HL-60 (cell line): ENCODE measurements around the gene ROPN1.
"Not testable (repeated sequence)": the region's sequence is repeated elsewhere in the genome, so short reads cannot be mapped to it uniquely, and the experiment has no call there.

Source experiments
- CTCF ChIP-seq: IDR thresholded peaks from one replicate; pipeline ENCODE4 v1.5.1; 2011; ENCODE audit warnings: low read length, control low read depth, inconsistent platforms; ENCODE audit not compliant: insufficient read depth
- GABPA ChIP-seq: IDR thresholded peaks from 2 replicates; pipeline ENCODE4 v1.6.1; 2012; ENCODE audit warnings: low read depth
- POLR2AphosphoS5 ChIP-seq: IDR thresholded peaks from 2 replicates; pipeline ENCODE4 v1.6.1; 2012; ENCODE audit warnings: low read depth
- REST ChIP-seq: IDR thresholded peaks from 2 replicates; pipeline ENCODE4 v1.6.1; 2012; ENCODE audit warnings: low read depth; ENCODE audit not compliant: insufficient replicate concordance

GRCh38 chr3:123979525-123980501 lies 12.1 kb downstream of the ROPN1 start:
- peak; percentile 25 for TF ChIP-seq CTCF
- not testable (repeated sequence) for TF ChIP-seq POLR2AphosphoS5, REST, GABPA
